ENCODE measurements around the gene ZFAND2B.

Gene ZFAND2B

GRCh38 chr2:219206328-219207133 is at the start of gene ZFAND2B:
Gene ZFAND2B, plus strand, starts transcription at chr2:219206782. Its CDS starts 206 bp downstream, at chr2:219206988.
- peak; percentile 71 to 96 (median 92) for DNase-seq

- DNase-seq = no peak
These were observed 49.2 kb upstream of the ZFAND2B start for GRCh38 chr2:219157396-219157795.

- no peak for DNase-seq
These were observed 48.6 kb upstream of the ZFAND2B start for GRCh38 chr2:219158025-219158424.

- DNase-seq = no peak
These were observed 48.0 kb upstream of the ZFAND2B start for GRCh38 chr2:219158586-219158985.

- no peak for DNase-seq
These were observed 46.8 kb upstream of the ZFAND2B start for GRCh38 chr2:219159771-219160185.

- peak; percentile 31 to 99 (median 92) for DNase-seq
These were observed 46.2 kb upstream of the ZFAND2B start, which contains the start of gene NHEJ1 for GRCh38 chr2:219160186-219161017. Gene NHEJ1, minus strand, starts transcription at chr2:219160815. Its CDS starts 2,453 bp downstream, at chr2:219158362.

- DNase-seq = no peak
These were observed 45.5 kb upstream of the ZFAND2B start for GRCh38 chr2:219161097-219161496.

GRCh38 chr2:219163156-219163555 is 43.4 kb upstream of the ZFAND2B start:
- DNase-seq = no peak

- DNase-seq = no peak
These were observed 41.3 kb upstream of the ZFAND2B start for GRCh38 chr2:219165058-219165911.

GRCh38 chr2:219167997-219168396 is 38.6 kb upstream of the ZFAND2B start:
- no peak for DNase-seq

- peak in 4 of 58 donors; percentile 10 to 15 (median 14) for DNase-seq
These were observed 38.1 kb upstream of the ZFAND2B start for GRCh38 chr2:219168526-219168925.

- no peak for DNase-seq
These were observed 37.6 kb upstream of the ZFAND2B start for GRCh38 chr2:219168932-219169331.

GRCh38 chr2:219169930-219170654 is 36.5 kb upstream of the ZFAND2B start, which contains the start of gene SLC23A3:
Gene SLC23A3, minus strand, starts transcription at chr2:219170029. Its CDS starts 45 bp downstream, at chr2:219169984.
- no peak for DNase-seq

GRCh38 chr2:219171231-219171651 is 35.3 kb upstream of the ZFAND2B start:
- DNase-seq = peak in 18 of 58 donors; percentile 3 to 54 (median 16)

- no peak for DNase-seq
These were observed 34.1 kb upstream of the ZFAND2B start for GRCh38 chr2:219172231-219173154.

GRCh38 chr2:219173176-219173575 is 33.4 kb upstream of the ZFAND2B start:
- no peak for DNase-seq

GRCh38 chr2:219174146-219174545 is 32.4 kb upstream of the ZFAND2B start:
- DNase-seq = no peak

- DNase-seq = no peak
These were observed 31.8 kb upstream of the ZFAND2B start for GRCh38 chr2:219174801-219175200.

GRCh38 chr2:219175486-219175885 is 31.1 kb upstream of the ZFAND2B start:
- no peak for DNase-seq
